Measurements from ENCODE around the gene GNPTAB. TPM values are rescaled to one million over a fixed set of nuclear protein-coding genes. Genes with fewer than 3 reads are reported as not detected.
"Not testable (repeated sequence)": the region's sequence is repeated elsewhere in the genome, so short reads cannot be mapped to it uniquely, and the experiment has no call there.

Gene GNPTAB
- polyA plus RNA-seq, 1 donor, result 41.1 TPM

DNA sequence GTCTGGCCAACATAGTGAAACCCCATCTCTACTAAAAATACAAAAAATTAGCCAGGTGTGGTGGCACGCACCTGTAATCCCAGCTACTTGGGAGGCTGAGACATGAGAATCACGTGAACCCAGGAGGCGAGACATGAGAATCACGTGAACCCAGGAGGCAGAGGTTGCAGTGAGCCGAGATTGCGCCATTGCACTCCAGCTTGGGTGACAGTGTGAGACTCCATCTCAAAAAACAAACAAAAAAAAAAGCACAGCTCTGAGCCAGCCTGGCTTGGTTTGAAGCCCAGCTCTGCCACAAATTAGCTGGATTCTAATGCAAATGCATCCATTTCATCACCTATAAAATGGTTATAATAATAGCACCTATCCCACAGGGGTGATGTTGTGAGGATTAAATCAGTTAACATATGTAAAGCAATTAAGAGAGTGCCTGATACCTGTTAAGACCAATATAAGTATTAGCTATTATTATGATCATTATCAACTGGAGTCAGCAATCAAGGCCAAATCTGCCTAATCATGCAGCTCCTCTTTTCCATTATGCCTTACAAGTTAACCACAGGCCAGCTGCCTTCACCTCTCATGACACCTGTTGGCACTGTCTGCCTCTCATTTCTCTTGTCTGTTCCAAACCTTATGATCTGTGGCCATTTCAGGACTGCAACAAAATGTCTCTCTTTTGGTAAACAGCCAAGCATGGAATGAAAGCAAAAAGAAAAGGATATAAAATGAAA, 2.1 kb downstream of the GNPTAB start:
- H3K9me3 ChIP-seq (ENCODE audit: control insufficient read depth, low read depth, low read length), result no peaks in the 10 kb centered on the region
- peaks cover 4% of the 10 kb centered on the region for H3K4me1 ChIP-seq (ENCODE audit: control insufficient read depth, insufficient read depth, low read length)
- no peak overlapping the region for H3K4me3 ChIP-seq (ENCODE audit: low read length)
- no CpG with 5 or more reads among the region's 6 CpGs for WGBS (ENCODE audit: insufficient coverage, low lambda C conversion rate)
- H3K27ac ChIP-seq (ENCODE audit: low read length), result no peak overlapping the region
- no peaks in the 10 kb centered on the region for H3K27me3 ChIP-seq (ENCODE audit: control insufficient read depth, insufficient read depth, low read length)
- H3K36me3 ChIP-seq (ENCODE audit: control insufficient read depth, insufficient read depth, low read length), result no peaks in the 10 kb centered on the region
- DNase-seq, result no peak

DNA sequence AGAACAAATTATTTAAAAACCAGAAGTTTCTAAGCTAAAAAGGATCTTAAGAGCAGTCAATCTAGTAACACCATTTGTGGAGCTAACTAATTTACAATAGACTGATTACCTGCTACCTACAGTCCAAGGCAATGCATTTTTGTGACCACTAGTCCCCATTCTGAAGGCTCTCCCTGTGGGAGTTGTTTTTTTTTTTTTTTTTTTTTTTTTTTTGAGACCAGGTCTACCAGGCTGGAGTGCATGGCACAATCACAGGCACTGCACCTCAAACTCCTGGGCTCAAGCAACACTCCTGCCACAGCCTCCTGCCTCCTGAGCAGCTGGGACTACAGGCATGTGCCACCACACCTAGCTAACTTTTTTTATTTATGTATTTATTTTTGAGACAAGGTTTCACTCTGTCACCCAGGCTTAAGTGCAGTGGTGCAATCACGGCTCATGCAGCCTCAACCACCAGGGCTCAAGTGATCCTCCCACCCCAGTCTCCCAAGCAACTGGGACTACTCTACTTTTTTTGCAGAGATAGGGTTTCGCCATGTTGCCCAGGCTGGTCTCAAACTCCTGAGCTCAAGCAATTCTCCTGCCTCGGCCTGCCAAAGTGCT, 3.9 kb downstream of the GNPTAB start:
- no peak for DNase-seq
- Histone ChIP-seq H3K4me3 (ENCODE audit: low read length) (no peak overlapping the region), H3K27me3 (ENCODE audit: control insufficient read depth, insufficient read depth, low read length) (no peaks in the 10 kb centered on the region), H3K36me3 (ENCODE audit: control insufficient read depth, insufficient read depth, low read length) (no peaks in the 10 kb centered on the region), H3K4me1 (ENCODE audit: control insufficient read depth, insufficient read depth, low read length) (peaks cover 4% of the 10 kb centered on the region), H3K27ac (ENCODE audit: low read length) (no peak overlapping the region), H3K9me3 (ENCODE audit: control insufficient read depth, low read depth, low read length) (no peaks in the 10 kb centered on the region)
- no CpG with 5 or more reads among the region's 3 CpGs for WGBS (ENCODE audit: insufficient coverage, low lambda C conversion rate)

DNA sequence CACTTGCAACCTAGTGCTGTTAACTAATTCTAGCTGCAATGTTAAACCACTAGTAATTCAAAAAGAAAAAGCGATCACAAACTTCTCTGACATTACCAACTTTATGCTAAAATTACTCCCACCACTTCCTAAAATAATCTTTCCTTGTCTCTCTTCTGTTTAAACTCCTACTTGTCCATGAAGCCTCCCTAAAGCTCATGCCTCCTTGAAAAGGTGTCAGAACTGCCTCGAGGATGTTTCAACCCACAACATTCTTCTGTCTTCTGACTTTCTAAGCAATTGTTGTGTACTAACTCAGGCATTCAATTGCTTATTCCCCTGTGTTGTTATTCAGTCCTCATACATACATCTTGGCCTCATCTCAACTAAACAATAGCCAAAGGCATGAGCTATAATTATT, 5.9 kb downstream of the GNPTAB start:
- H3K4me1 ChIP-seq (ENCODE audit: control insufficient read depth, insufficient read depth, low read length), result no peaks in the 10 kb centered on the region
- H3K27me3 ChIP-seq (ENCODE audit: control insufficient read depth, insufficient read depth, low read length), result no peaks in the 10 kb centered on the region
- 67% methylated on average over 1 of the region's 2 CpGs for WGBS (ENCODE audit: insufficient coverage, low lambda C conversion rate)
- no peak overlapping the region for H3K27ac ChIP-seq (ENCODE audit: low read length)
- no peak for DNase-seq
- H3K4me3 ChIP-seq (ENCODE audit: low read length), result no peak overlapping the region
- H3K36me3 ChIP-seq (ENCODE audit: control insufficient read depth, insufficient read depth, low read length), result no peaks in the 10 kb centered on the region
- H3K9me3 ChIP-seq (ENCODE audit: control insufficient read depth, low read depth, low read length), result no peaks in the 10 kb centered on the region

DNA sequence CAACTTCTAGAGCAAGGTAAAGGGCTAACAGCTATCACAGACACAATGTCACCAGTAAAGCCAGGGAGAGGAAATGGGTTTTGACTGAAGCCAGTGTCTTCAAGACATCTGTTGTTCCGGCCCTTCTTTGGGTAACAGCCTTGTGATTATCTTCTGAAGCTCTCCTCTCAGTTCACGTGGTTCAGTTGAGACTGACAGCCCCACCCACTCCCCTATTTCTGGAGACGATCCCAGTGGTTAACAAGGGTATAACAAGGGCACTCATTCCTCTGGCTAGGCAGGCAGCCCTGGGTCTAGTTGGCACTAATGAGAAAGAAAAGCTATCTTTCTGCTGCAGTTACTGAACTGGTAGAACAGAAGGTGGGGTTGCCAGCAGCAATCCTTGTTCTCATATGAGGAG, 6.9 kb downstream of the GNPTAB start:
- no peak overlapping the region for H3K4me3 ChIP-seq (ENCODE audit: low read length)
- DNase-seq, result peak; percentile 26
- no peaks in the 10 kb centered on the region for H3K9me3 ChIP-seq (ENCODE audit: control insufficient read depth, low read depth, low read length)
- H3K27me3 ChIP-seq (ENCODE audit: control insufficient read depth, insufficient read depth, low read length), result no peaks in the 10 kb centered on the region
- no CpG with 5 or more reads among the region's 3 CpGs for WGBS (ENCODE audit: insufficient coverage, low lambda C conversion rate)
- H3K4me1 ChIP-seq (ENCODE audit: control insufficient read depth, insufficient read depth, low read length), result no peaks in the 10 kb centered on the region
- H3K36me3 ChIP-seq (ENCODE audit: control insufficient read depth, insufficient read depth, low read length), result no peaks in the 10 kb centered on the region
- H3K27ac ChIP-seq (ENCODE audit: low read length), result no peak overlapping the region

DNA sequence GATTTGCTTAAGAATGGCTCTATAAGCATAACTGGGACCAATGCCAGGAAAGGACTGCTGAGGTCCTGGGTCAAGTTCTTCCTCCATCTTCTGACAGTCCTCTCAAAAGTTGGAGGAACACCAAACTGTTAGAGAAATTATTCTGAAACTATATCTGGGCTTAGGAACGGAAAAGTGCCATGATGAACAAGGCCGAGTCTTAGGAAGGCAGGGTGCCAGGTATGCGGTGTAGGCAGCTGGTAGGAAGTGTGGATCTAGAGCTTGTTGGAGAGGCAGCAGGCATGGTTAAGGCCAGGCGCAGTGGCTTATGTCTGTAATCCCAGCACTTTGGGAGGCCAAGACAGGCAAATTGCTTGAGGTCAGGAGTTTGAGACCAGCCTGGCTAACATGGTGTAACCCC, 7.7 kb downstream of the GNPTAB start:
- H3K27ac ChIP-seq (ENCODE audit: low read length), result no peak overlapping the region
- H3K36me3 ChIP-seq (ENCODE audit: control insufficient read depth, insufficient read depth, low read length), result no peaks in the 10 kb centered on the region
- WGBS (ENCODE audit: insufficient coverage, low lambda C conversion rate), result no CpG with 5 or more reads among the region's 4 CpGs
- no peaks in the 10 kb centered on the region for H3K27me3 ChIP-seq (ENCODE audit: control insufficient read depth, insufficient read depth, low read length)
- no peak for DNase-seq
- no peaks in the 10 kb centered on the region for H3K4me1 ChIP-seq (ENCODE audit: control insufficient read depth, insufficient read depth, low read length)
- H3K4me3 ChIP-seq (ENCODE audit: low read length), result no peak overlapping the region
- no peaks in the 10 kb centered on the region for H3K9me3 ChIP-seq (ENCODE audit: control insufficient read depth, low read depth, low read length)

DNA sequence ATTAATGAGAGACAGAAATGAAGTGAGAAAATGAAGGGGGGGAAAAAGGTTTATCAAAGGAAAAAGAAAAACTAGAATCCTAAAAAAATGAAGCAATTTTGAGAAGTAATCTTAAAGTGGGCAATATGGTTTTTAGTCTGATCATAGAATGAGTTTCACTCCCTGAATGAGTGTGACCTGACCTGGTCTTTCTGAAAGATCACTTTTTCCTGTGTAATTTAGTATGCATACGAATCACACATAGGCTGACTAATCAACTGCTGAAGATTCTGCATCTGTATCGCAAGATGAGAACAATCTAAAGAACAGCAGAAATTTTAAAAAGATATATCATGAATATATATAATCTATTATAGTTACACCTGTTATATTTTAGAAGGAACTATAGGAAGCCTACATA, 11.3 kb downstream of the GNPTAB start:
- Histone ChIP-seq H3K27me3 (ENCODE audit: control insufficient read depth, insufficient read depth, low read length) (no peaks in the 10 kb centered on the region), H3K4me1 (ENCODE audit: control insufficient read depth, insufficient read depth, low read length) (no peaks in the 10 kb centered on the region), H3K36me3 (ENCODE audit: control insufficient read depth, insufficient read depth, low read length) (no peaks in the 10 kb centered on the region), H3K27ac (ENCODE audit: low read length) (no peak overlapping the region), H3K9me3 (ENCODE audit: control insufficient read depth, low read depth, low read length) (no peaks in the 10 kb centered on the region), H3K4me3 (ENCODE audit: low read length) (no peak overlapping the region)
- DNase-seq, result no peak
- no CpG with 5 or more reads among the region's 2 CpGs for WGBS (ENCODE audit: insufficient coverage, low lambda C conversion rate)

DNA sequence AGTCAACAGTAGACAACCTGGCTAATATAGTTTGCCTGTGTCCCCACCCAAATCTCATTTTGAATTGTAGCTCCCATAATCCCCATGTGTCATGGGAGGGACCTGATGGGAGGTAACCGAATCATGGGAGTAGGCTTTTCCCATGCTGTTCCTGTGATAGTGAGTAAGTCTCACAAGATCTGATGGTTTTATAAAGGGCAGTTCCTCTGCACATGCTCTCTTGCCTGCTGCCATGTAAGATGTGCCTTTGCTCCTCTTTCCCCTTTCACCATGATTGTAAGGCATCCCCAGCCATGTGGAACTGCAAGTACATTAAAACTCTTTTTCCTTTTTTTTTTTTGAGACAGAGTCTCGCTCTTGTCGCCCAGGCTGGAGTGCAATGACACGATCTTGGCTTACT, 12.1 kb downstream of the GNPTAB start:
- not testable (repeated sequence) for H3K9me3 ChIP-seq (ENCODE audit: control insufficient read depth, low read depth, low read length); H3K36me3 ChIP-seq (ENCODE audit: control insufficient read depth, insufficient read depth, low read length); H3K27me3 ChIP-seq (ENCODE audit: control insufficient read depth, insufficient read depth, low read length); H3K4me1 ChIP-seq (ENCODE audit: control insufficient read depth, insufficient read depth, low read length); H3K27ac ChIP-seq (ENCODE audit: low read length); H3K4me3 ChIP-seq (ENCODE audit: low read length); DNase-seq
- WGBS (ENCODE audit: insufficient coverage, low lambda C conversion rate), result no CpG with 5 or more reads among the region's 4 CpGs

DNA sequence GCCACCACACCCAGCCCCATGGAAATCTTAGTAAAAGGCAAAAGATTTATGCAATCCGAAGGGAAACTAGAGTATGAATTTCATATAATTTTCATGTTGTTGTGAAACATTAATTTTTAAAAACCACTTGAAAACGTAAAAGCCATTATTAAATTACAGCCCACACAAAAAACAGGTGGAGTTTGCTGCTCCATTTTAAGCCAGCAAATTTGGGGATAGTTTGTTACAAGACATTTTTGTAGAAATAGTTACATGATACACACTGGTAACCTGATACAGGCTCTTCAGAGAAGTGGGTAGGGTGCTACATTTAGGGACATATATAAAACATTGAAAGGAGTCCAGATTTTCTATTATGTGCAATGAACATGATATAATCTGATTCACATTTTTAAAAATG, 17.6 kb downstream of the GNPTAB start:
- Histone ChIP-seq H3K27me3 (ENCODE audit: control insufficient read depth, insufficient read depth, low read length) (no peaks in the 10 kb centered on the region), H3K4me3 (ENCODE audit: low read length) (no peak overlapping the region), H3K4me1 (ENCODE audit: control insufficient read depth, insufficient read depth, low read length) (no peaks in the 10 kb centered on the region), H3K36me3 (ENCODE audit: control insufficient read depth, insufficient read depth, low read length) (no peaks in the 10 kb centered on the region), H3K9me3 (ENCODE audit: control insufficient read depth, low read depth, low read length) (no peaks in the 10 kb centered on the region), H3K27ac (ENCODE audit: low read length) (no peak overlapping the region)
- no peak for DNase-seq
- 90% methylated on average over 2 of the region's 2 CpGs for WGBS (ENCODE audit: insufficient coverage, low lambda C conversion rate)

DNA sequence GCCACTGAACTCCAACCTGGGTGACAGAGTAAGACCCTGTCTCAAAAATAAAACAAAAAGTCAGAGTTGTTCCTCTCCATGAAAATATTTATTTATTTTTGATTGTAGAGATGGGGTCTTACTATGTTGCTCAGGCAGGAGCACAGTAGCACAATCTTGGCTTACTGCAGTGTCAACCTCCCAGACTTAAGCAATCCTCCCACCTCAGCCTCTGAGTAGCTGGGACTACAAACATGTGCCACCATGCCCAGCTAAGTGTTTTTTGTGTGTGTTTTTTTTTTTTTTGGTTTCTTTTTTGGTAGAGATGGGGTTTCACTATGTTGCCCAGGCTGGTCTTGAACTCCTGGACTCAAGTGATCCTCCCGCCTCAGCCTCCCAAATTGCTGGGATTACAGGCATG, 18.0 kb downstream of the GNPTAB start:
- H3K27me3 ChIP-seq (ENCODE audit: control insufficient read depth, insufficient read depth, low read length); H3K27ac ChIP-seq (ENCODE audit: low read length); H3K4me1 ChIP-seq (ENCODE audit: control insufficient read depth, insufficient read depth, low read length); H3K4me3 ChIP-seq (ENCODE audit: low read length); DNase-seq; H3K9me3 ChIP-seq (ENCODE audit: control insufficient read depth, low read depth, low read length); H3K36me3 ChIP-seq (ENCODE audit: control insufficient read depth, insufficient read depth, low read length): not testable (repeated sequence)
- no CpG with 5 or more reads among the region's 1 CpG for whole genome bisulfite sequencing (ENCODE audit: insufficient coverage, low lambda C conversion rate)

DNA sequence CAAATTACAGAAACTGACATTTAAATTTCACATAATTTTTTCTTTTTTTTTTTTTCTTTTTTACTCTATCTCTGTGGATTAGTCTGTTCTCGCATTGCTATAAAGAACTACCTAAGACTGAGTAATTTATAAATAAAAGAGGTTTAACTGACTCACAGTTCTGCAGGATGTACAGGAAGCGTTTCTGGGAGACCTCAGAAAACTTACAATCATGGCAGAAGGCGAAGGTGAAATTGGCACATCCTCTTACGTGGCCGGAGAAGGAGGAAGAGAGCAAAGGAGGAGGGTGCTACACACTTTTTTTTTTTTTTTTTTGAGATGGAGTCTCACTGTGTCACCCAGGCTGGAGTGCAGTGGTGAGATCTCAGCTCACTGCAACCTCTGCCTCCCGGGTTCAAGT, 19.4 kb downstream of the GNPTAB start:
- H3K27ac ChIP-seq (ENCODE audit: low read length); DNase-seq; H3K4me1 ChIP-seq (ENCODE audit: control insufficient read depth, insufficient read depth, low read length); H3K4me3 ChIP-seq (ENCODE audit: low read length); H3K36me3 ChIP-seq (ENCODE audit: control insufficient read depth, insufficient read depth, low read length); H3K27me3 ChIP-seq (ENCODE audit: control insufficient read depth, insufficient read depth, low read length); H3K9me3 ChIP-seq (ENCODE audit: control insufficient read depth, low read depth, low read length): not testable (repeated sequence)
- 92% methylated on average over 2 of the region's 6 CpGs for WGBS (ENCODE audit: insufficient coverage, low lambda C conversion rate)

DNA sequence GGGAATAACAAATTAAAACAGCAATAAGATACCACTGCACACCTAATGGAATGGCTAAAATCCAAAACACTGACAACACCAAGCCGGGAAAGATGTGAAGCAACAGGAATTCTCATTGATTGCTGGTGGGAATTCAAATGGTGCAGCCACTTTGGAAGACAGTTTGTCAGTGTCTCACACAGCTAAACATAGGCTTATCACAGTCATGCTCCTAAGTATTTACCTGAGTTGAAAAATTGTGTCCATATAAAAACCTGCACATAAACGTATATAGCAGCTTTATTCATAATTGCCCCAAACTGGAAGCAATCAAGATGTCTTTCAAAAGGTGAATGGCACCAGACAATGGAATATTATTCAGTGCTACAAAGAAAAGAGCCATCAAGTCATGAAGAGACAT, 21.6 kb downstream of the GNPTAB start:
- no peak for DNase-seq
- Histone ChIP-seq H3K4me3 (ENCODE audit: low read length) (no peak overlapping the region), H3K4me1 (ENCODE audit: control insufficient read depth, insufficient read depth, low read length) (no peaks in the 10 kb centered on the region), H3K27ac (ENCODE audit: low read length) (no peak overlapping the region), H3K9me3 (ENCODE audit: control insufficient read depth, low read depth, low read length) (no peaks in the 10 kb centered on the region), H3K27me3 (ENCODE audit: control insufficient read depth, insufficient read depth, low read length) (no peaks in the 10 kb centered on the region), H3K36me3 (ENCODE audit: control insufficient read depth, insufficient read depth, low read length) (no peaks in the 10 kb centered on the region)
- no CpG with 5 or more reads among the region's 2 CpGs for WGBS (ENCODE audit: insufficient coverage, low lambda C conversion rate)

All from large intestine (tissue), 3 donors.